ENCODE data around the gene CCDC78. TPM values are rescaled to one million over a fixed set of nuclear protein-coding genes. Genes with fewer than 3 reads are reported as not detected.

Gene CCDC78
- total and polyA plus RNA-seq, 2 of the 13 experiments (the other 11 are each of a cell fraction or from before 2014, with no cell fraction given) = 0.53 to 1.5 TPM

DNA sequence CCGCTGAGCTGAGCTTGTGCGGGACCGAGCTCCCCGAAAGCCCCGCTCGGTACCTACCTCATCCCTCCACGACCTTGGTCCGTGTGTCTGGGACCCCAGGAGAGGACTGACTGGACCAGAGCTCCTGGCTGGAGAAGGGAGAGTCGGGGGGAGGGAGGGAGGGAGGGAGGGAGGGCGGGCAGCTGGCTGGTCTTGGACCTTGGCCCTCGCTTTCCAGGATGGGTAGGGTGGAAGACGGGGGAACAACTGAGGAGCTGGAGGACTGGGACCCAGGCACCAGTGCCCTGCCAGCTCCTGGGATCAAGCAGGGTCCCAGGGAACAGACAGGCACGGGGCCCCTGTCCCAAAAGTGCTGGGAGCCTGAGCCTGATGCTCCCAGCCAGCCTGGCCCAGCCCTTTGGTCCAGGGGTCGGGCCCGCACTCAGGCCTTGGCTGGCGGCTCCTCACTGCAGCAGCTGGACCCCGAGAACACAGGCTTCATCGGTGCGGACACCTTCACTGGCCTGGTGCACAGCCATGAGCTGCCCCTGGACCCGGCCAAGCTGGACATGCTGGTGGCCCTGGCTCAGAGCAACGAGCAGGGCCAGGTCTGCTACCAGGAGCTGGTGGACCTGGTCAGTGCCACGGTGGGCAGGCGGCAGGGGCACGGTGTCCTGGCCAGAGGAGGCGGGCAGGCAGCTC lies 50.2 kb downstream of the CCDC78 start (continued):
- TF ChIP-seq IRF2 (CRISPR knock-in tag; IDR thresholded peaks at IDR 0.05) (0 out of 2 replicates have a peak, but pooled peaks have one; percentile 17), DNMT1 (CRISPR knock-in tag; IDR thresholded peaks at IDR 0.05) (no peak), MAFK (conservative IDR thresholded peaks at IDR 0.05 in 1 of 2, IDR thresholded peaks at IDR 0.05 in 1 of 2; ENCODE audit: low read length in 2 of 2) (no peak), AKAP8 (CRISPR knock-in tag; IDR thresholded peaks at IDR 0.05) (peak; percentile 68; the same call in 1 of the 2 replicates), ZNF296 (CRISPR knock-in tag; conservative IDR thresholded peaks at IDR 0.05) (no peak), BCL6 (CRISPR knock-in tag; IDR thresholded peaks at IDR 0.05) (peak; percentile 57), AHR (CRISPR knock-in tag; IDR thresholded peaks at IDR 0.05) (no peak), ADNP (CRISPR knock-in tag; IDR thresholded peaks at IDR 0.05) (no peak), SAP130 (CRISPR knock-in tag; IDR thresholded peaks at IDR 0.05; ENCODE audit: low read depth) (peak; percentile 25; the same call in 1 of the 2 replicates), BHLHE40 (IDR thresholded peaks at IDR 0.05; ENCODE audit: low read length) (no peak), PCBP1 (IDR thresholded peaks at IDR 0.05; ENCODE audit: borderline replicate concordance, low read depth, low read length) (peak; percentile 65; the same call in 1 of the 2 replicates), ZNF230 (CRISPR knock-in tag; IDR thresholded peaks at IDR 0.05) (no peak), HIVEP1 (CRISPR knock-in tag; IDR thresholded peaks at IDR 0.05) (0 out of 2 replicates have a peak, but pooled peaks have one; percentile 13), HNRNPK (IDR thresholded peaks at IDR 0.05; ENCODE audit: low read depth, low read length, poor library complexity, severe bottlenecking) (no peak), ERF (CRISPR knock-in tag; IDR thresholded peaks at IDR 0.05) (0 out of 2 replicates have a peak, but pooled peaks have one; percentile 29), HHEX (CRISPR knock-in tag; IDR thresholded peaks at IDR 0.05) (no peak), KDM5B (CRISPR knock-in tag; IDR thresholded peaks at IDR 0.05; ENCODE audit: borderline replicate concordance) (peak; percentile 65; the same call in 1 of the 2 replicates), ZMYM2 (CRISPR knock-in tag; IDR thresholded peaks at IDR 0.05) (0 out of 2 replicates have a peak, but pooled peaks have one; percentile 27), ATF7-NPFF (CRISPR knock-in tag; IDR thresholded peaks at IDR 0.05; ENCODE audit: low read depth) (no peak), ZBTB38 (CRISPR knock-in tag; IDR thresholded peaks at IDR 0.05) (peak; percentile 48)
- TF ChIP-seq, protein P1, sequence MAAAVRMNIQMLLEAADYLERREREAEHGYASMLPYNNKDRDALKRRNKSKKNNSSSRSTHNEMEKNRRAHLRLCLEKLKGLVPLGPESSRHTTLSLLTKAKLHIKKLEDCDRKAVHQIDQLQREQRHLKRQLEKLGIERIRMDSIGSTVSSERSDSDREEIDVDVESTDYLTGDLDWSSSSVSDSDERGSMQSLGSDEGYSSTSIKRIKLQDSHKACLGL (CRISPR knock-in tag; IDR thresholded peaks at IDR 0.05) = no peak
- TF ChIP-seq, protein P2, sequence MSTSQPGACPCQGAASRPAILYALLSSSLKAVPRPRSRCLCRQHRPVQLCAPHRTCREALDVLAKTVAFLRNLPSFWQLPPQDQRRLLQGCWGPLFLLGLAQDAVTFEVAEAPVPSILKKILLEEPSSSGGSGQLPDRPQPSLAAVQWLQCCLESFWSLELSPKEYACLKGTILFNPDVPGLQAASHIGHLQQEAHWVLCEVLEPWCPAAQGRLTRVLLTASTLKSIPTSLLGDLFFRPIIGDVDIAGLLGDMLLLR (CRISPR knock-in tag; IDR thresholded peaks at IDR 0.05) = 0 out of 2 replicates have a peak, but pooled peaks have one; percentile 15
- TF ChIP-seq, protein P3, sequence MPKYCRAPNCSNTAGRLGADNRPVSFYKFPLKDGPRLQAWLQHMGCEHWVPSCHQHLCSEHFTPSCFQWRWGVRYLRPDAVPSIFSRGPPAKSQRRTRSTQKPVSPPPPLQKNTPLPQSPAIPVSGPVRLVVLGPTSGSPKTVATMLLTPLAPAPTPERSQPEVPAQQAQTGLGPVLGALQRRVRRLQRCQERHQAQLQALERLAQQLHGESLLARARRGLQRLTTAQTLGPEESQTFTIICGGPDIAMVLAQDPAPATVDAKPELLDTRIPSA (CRISPR knock-in tag; IDR thresholded peaks at IDR 0.05; ENCODE audit: borderline replicate concordance) = no peak
- TF ChIP-seq, protein P4, sequence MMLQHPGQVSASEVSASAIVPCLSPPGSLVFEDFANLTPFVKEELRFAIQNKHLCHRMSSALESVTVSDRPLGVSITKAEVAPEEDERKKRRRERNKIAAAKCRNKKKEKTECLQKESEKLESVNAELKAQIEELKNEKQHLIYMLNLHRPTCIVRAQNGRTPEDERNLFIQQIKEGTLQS (CRISPR knock-in tag; IDR thresholded peaks at IDR 0.05) = 0 out of 2 replicates have a peak, but pooled peaks have one; percentile 10
- TF ChIP-seq, protein P5, sequence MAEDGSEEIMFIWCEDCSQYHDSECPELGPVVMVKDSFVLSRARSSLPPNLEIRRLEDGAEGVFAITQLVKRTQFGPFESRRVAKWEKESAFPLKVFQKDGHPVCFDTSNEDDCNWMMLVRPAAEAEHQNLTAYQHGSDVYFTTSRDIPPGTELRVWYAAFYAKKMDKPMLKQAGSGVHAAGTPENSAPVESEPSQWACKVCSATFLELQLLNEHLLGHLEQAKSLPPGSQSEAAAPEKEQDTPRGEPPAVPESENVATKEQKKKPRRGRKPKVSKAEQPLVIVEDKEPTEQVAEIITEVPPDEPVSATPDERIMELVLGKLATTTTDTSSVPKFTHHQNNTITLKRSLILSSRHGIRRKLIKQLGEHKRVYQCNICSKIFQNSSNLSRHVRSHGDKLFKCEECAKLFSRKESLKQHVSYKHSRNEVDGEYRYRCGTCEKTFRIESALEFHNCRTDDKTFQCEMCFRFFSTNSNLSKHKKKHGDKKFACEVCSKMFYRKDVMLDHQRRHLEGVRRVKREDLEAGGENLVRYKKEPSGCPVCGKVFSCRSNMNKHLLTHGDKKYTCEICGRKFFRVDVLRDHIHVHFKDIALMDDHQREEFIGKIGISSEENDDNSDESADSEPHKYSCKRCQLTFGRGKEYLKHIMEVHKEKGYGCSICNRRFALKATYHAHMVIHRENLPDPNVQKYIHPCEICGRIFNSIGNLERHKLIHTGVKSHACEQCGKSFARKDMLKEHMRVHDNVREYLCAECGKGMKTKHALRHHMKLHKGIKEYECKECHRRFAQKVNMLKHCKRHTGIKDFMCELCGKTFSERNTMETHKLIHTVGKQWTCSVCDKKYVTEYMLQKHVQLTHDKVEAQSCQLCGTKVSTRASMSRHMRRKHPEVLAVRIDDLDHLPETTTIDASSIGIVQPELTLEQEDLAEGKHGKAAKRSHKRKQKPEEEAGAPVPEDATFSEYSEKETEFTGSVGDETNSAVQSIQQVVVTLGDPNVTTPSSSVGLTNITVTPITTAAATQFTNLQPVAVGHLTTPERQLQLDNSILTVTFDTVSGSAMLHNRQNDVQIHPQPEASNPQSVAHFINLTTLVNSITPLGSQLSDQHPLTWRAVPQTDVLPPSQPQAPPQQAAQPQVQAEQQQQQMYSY (CRISPR knock-in tag; IDR thresholded peaks at IDR 0.05) = 0 out of 2 replicates have a peak, but pooled peaks have one; percentile 1
